HG03045 (cell line): ENCODE measurements around the gene IFIT1B.

Experiments
- ATAC-seq: cut with Tn5 transposase; IDR thresholded peaks from one replicate; pipeline ENCODE4 v1.9.1; 2021; ENCODE audit warnings: mild to moderate bottlenecking, moderate library complexity; ENCODE audit not compliant: unreplicated experiment

IFIT1B gene

GRCh38 chr10:89348481-89348880 lies 29.4 kb upstream of the IFIT1B start:
- no peak for ATAC-seq

- ATAC-seq: no peak
These were observed 28.9 kb upstream of the IFIT1B start for GRCh38 chr10:89348975-89349374.

DNA sequence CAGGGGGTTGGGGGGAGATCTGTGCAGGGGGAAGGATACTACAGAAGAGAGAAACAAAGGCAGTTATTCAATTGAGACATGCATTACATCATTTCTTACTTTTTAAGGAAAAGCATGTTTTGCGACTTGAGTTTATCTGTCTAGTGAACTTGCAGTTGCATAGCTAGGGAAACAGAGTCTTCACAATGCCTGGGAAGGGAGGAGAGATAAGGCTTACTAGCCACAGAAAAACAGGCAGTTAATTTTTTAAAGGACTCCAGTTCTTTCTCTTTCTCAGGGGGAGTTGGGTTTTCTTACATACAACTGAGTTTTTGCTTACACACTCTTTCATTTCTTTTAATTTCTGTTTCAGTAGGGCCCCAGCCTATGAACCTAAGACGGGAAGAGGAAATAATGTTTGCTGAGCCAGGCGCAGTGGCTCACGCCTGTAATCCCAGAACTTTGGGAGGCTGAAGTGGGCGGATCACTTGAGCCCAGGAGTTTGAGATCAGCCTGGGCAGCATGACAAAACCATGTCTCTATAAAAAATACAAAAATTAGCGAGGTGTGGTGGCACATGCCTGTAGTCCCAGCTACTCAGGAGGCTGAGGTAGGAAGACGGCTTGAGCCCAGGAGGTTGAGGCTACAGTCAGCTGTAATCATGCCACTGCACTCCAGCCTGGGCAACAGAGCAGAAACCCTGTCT lies 27.1 kb upstream of the IFIT1B start:
- peak; percentile 32 for ATAC-seq

- ATAC-seq: peak; percentile 88
These were observed 26.5 kb upstream of the IFIT1B start for GRCh38 chr10:89351412-89351779.

- ATAC-seq: peak; percentile 41
These were observed 25.9 kb upstream of the IFIT1B start for GRCh38 chr10:89351780-89352597.

- no peak for ATAC-seq
These were observed 25.1 kb upstream of the IFIT1B start for GRCh38 chr10:89352802-89353201.

DNA sequence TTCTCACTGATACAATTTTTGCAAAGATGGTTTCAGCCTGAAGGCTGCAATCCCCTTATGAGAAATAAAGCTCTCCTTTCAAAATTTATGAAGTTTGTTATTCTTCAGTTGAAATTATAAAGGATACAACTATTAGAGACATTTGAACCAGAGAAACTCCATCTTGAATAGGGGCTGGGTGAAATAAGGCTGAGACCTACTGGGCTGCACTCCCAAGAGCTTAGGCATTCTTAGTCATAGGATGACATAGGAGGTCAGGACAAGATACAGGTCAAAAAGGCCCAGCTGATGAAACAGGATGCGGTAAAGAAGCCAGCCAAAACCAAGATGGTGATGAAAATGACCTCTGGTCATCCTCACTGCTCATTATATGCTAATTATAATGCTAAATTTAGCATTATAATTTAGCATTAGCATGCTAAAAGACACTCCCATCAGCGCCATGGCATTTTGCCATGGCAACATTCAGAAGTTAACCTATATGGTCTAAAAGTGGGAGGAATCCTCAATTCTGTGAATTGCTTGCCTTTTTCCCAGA lies 22.4 kb upstream of the IFIT1B start:
- no peak for ATAC-seq

GRCh38 chr10:89357096-89357495 lies 20.8 kb upstream of the IFIT1B start:
- no peak for ATAC-seq

GRCh38 chr10:89357975-89358374 lies 19.9 kb upstream of the IFIT1B start:
- no peak for ATAC-seq

DNA sequence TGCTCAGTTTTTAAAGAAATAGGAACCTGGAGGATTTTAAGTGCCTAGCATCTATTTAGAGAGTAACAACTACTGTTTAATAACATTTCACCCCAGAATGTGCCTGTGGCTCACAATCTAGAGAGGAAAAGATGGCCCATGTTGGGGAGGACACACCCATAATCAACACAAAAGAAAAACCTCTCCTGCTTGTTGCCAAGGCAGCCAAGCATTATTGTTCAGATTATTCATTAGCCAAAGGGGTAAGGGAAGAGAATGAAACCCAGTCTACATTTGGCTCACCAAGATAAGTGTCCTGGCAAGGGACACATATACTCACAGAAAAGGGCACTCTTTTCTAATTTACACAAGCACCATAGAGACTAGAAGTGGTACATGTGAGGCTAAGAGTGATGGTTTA lies 17.7 kb upstream of the IFIT1B start:
- ATAC-seq: no peak

- ATAC-seq: no peak
These were observed 14.9 kb upstream of the IFIT1B start for GRCh38 chr10:89362929-89363328.

DNA sequence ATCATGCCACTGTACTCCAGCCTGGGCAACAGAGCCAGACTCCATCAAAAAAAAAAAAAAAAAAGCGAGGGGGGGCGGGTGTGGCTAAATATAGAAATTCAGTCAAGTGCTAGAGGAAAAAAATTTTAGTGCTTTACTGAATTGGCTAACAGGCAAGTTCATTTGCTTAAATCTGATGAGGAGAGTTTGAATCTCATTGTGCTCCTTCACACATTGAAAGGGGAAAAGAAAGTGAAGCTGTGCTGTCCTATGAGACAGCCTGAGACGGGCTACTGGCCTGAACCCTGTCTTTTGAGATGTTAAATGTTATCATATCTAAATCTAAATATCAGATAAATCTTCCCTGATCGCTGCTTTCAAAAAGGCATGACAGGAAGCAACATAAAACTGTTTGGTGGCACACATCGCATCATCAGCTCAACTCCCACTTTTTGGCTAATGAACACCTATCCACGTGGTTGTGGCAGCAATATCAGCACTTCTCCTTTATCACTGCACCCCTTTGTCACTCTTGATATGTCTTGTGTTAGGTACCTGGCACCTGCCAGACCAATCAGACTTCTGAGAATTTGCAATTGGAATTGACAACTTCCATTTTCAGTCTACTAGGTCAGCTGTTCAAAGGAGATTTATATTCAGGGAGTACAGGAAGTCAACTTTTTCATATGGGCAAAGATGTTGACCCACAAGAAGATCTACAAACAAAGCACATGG lies 14.0 kb upstream of the IFIT1B start:
- no peak for ATAC-seq

GRCh38 chr10:89364531-89364930 lies 13.3 kb upstream of the IFIT1B start:
- no peak for ATAC-seq

DNA sequence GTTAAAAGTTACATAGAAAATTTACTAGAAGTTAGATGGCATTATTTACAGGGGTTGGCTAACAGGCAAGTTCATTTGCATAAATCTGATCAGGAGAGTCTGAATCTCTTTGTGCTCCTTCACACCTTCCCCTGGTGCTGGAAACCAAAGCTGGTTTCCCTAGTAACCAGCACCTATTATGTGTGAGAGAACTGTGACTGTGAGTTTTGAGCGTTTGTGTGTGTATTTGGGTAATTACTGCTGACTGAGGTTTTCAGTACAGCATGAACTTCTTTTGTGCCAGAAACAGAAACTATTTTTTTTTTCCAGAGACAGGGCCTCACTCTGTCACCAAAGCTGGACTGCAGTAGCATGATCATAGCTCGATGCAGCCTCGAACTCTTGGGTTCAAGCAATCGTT lies 10.3 kb upstream of the IFIT1B start:
- ATAC-seq: peak; percentile 66

DNA sequence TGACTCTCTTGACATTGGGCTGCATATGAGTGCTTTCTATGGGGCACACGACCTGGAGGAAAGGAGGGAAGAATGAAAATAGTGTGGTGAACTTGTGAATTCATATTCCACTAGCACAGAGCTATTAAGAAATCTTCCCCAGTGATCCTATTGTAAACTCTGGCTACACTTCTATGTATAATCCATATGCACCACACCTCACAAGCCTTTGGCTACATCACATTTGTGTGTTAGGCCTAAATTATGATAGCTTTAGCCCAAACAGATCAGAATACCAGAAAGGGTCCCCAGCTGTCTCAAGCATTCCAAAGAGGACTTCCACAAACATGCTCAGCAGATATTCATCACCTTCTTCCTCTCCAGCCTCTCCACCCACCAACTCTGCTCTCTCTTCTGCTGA lies 9.7 kb upstream of the IFIT1B start:
- ATAC-seq: no peak

GRCh38 chr10:89369156-89370105 lies 8.4 kb upstream of the IFIT1B start:
- ATAC-seq: no peak

GRCh38 chr10:89371079-89371478 lies 6.8 kb upstream of the IFIT1B start:
- no peak for ATAC-seq

- no peak for ATAC-seq
These were observed 5.9 kb upstream of the IFIT1B start for GRCh38 chr10:89371987-89372386.

DNA sequence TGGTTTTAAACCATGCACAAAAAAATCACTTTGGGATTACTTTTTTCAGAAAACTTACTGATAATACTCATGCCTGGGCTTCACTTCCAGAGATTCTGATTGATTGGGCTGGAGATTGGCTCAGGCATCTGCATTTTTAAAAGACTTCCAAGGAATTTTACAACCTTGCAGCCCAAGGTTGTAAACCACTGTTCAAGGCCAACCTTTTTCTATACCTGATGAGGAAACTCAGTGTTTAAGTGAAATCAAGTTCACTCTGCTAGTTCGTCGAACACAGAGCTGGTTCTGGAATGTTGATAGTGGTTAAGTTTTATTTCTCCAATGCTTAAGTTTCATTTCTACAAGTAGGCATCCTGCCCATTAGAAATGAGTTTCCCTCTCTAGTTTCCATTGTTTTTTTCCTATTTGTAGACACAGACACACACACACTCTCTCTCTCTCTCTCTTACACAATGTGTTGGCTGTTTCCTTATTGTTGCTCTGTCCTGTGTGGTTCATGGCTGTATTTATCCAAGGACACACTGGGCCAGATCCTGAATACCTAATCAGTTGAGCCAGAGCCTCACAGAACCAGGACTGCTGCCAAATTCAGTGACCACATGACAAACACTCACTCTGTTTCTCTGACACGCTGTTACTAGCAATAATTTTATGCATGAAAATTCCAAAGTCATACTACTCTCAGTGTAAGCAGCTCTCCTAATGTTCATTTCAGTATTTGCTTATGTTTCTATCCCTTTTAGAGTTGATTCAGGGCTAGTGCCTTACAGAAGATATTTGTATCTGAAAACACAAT lies 3.7 kb upstream of the IFIT1B start:
- ATAC-seq: no peak

DNA sequence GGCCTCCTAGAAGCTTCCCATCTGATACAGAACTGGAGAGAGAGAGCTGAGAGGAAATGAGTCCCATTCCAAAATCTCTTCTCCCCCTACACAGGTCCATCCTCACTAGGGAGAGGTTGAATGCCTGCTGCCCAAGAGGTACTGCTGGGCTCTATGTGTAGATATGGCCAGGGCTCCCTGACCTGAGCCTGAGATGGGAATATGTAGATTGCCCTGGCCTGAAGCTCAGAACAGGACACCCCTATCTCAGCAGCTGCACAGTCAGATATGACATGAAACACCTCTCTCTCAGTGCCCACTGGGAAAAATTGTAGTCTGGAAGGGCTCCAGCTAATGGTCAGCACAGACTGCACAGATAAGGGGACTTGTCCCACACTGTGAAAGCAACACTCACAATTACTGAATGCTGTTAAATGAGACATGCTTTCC lies 3.1 kb upstream of the IFIT1B start:
- no peak for ATAC-seq
